SK-N-SH (cell line): Measurements from ENCODE around the gene AIMP1. TPM values are rescaled to one million over a fixed set of nuclear protein-coding genes. Genes with fewer than 3 reads are reported as not detected.

ENCODE experiments used
- polyA plus RNA-seq, 3 experiments: library from polyadenylated mRNA; depleted of rRNA; stranded (reverse); fragments of >200 nt; gene quantifications; 2 replicates each; pipeline ENCODE4 v1.2.3, GENCODE V29; 2012

Gene AIMP1
- polyA plus RNA-seq, 1 of the 3 experiments (the other 2 are of a cell fraction): 14.0 TPM

Other genes with a start within 250 kb of the AIMP1 start
- gene TBCK, start 341 bp upstream of the AIMP1 start, polyA plus RNA-seq (2012; rRNA removed): 14.6 and 18.0 TPM in 2 replicates
- not detected in 2 replicates for gene GIMD1, start 52.2 kb downstream of the AIMP1 start, polyA plus RNA-seq (2012; rRNA removed)